Naive B cell (primary cell): ENCODE data around the gene PRPF40B. TPM values are rescaled to one million over a fixed set of nuclear protein-coding genes. Genes with fewer than 3 reads are reported as not detected.

Experiments
- ATAC-seq, 2 donors: fragments of 150-1000 bp; cut with Tn5 transposase; 2 replicates each; pipeline ENCODE4 v1.10.0; 2021; ENCODE audit warnings: low read depth in 2 of 2, mild to moderate bottlenecking in 2 of 2, moderate library complexity in 2 of 2
- DNase-seq: peaks from one replicate; pipeline ENCODE4 v3.0.0; 2022
- H3K27ac Mint-ChIP-seq, 6 donors: one replicate each; pipeline ENCODE4 v1.8.0; 2020 to 2022; ENCODE audit warnings: mild to moderate bottlenecking in 6 of 6, mixed read lengths in 6 of 6, moderate library complexity in 5 of 6, inconsistent platforms in 2 of 6
- H3K27me3 Mint-ChIP-seq, 3 donors: one replicate each; pipeline ENCODE4 v1.8.0; 2021 to 2022; ENCODE audit warnings: mixed read lengths in 3 of 3, mild to moderate bottlenecking in 1 of 3
- H3K36me3 Mint-ChIP-seq, 2 donors: one replicate each; pipeline ENCODE4 v1.8.0; 2020 to 2022; ENCODE audit warnings: mixed read lengths in 2 of 2, inconsistent platforms in 1 of 2, mild to moderate bottlenecking in 1 of 2
- H3K4me1 Mint-ChIP-seq, 3 donors: one replicate each; pipeline ENCODE4 v1.8.0; 2020 to 2022; ENCODE audit warnings: mixed read lengths in 3 of 3, inconsistent platforms in 1 of 3, mild to moderate bottlenecking in 1 of 3, moderate library complexity in 1 of 3
- H3K4me3 Mint-ChIP-seq, 8 donors: one replicate each; pipeline ENCODE4 v1.8.0; 2020 to 2022; ENCODE audit warnings: mild to moderate bottlenecking in 8 of 8, mixed read lengths in 8 of 8, moderate library complexity in 8 of 8, inconsistent platforms in 2 of 8
- H3K9me3 Mint-ChIP-seq, 7 donors: one replicate each; pipeline ENCODE4 v1.8.0; 2020 to 2022; ENCODE audit warnings: mixed read lengths in 7 of 7, mild to moderate bottlenecking in 5 of 7, inconsistent platforms in 2 of 7, moderate library complexity in 1 of 7
- polyA plus RNA-seq, 6 donors: library from polyadenylated mRNA; unstranded; fragments of 300-500 nt; fragmentation: Illumina TruSeq; gene quantifications; one replicate each; pipeline ENCODE4 v1.2.3, GENCODE V29; 2021; ENCODE audit warnings: low read depth in 6 of 6

PRPF40B gene
- polyA plus RNA-seq, 6 donors from 2014 or later = 1.3 to 3.4 (median 2.0) TPM

GRCh38 chr12:49661746-49662145, 38.4 kb downstream of the PRPF40B start:
- no peak for DNase-seq
- Mint-ChIP-seq H3K4me1 (peaks cover 75 to 91% (median 87%) of the 10 kb centered on the region in 3 donors), H3K4me3 (peak overlapping the region; percentile 55 to 92 (median 85)), H3K9me3 (no peaks in the 10 kb centered on the region), H3K27ac (peak overlapping the region; percentile 60 to 99 (median 94)), H3K27me3 (no peaks in the 10 kb centered on the region), H3K36me3 (peaks cover 11 to 30% of the 10 kb centered on the region in 2 donors)
- ATAC-seq = no peak

DNA sequence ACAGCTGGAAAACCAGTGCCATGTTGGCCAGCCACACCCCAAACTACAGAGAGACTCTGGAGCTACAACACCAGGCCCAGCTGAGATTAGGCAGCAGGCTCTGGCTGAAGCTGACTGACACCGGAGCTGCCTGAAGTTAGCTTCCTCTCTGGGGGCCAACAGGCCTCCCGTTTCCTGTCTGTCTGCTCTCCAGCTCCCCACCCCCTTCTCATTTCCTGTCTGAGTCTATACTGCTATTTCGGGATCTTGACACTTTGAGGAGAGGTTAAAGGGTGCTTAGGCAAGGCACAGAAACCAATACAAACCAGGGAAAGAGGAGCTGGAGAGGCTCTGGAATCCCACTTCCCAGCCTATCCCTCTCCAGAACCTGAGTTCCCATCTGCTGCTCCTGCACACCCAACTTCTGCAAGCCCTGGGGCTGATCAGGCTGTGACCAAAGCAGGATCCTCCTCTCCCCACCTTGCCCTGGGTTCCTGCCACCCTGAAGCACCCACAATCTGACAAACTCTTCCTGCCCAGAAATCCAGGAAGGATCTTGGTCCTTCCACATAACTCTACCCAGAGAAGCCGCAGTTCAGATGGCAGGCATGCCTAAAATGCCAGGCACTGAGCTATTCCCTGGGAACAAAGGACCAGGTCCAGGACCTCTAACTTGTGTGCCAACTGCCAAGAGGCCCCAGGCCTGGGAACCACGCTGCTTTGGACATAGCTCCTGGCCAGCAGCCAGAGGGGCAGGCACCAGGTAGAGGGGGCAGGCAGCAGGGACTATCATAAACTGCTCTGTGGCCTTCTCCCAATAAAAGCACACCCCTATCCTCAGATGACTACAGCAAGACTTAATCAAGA, 39.9 kb downstream of the PRPF40B start:
- Mint-ChIP-seq H3K36me3 (peaks cover 4 to 18% of the 10 kb centered on the region in 2 donors), H3K4me1 (peaks cover 78 to 97% (median 94%) of the 10 kb centered on the region in 3 donors), H3K9me3 (no peaks in the 10 kb centered on the region), H3K27ac (peak overlapping the region; percentile 92 to 99 (median 94)), H3K4me3 (peak overlapping the region; percentile 67 to 94 (median 90)), H3K27me3 (no peaks in the 10 kb centered on the region)
- DNase-seq (peak; percentile 84), ATAC-seq (peak; percentile 89 to 90)

- Mint-ChIP-seq H3K27me3 (no peaks in the 10 kb centered on the region), H3K4me1 (peaks cover 83 to 97% (median 94%) of the 10 kb centered on the region in 3 donors), H3K27ac (peak overlapping the region; percentile 46 to 99 (median 96)), H3K4me3 (peak overlapping the region in 7 of 8 donors; percentile 6 to 94 (median 73)), H3K9me3 (no peaks in the 10 kb centered on the region), H3K36me3 (peaks cover 3 to 16% of the 10 kb centered on the region in 2 donors)
- DNase-seq (no peak), ATAC-seq (no peak)
Measured at GRCh38 chr12:49664167-49664566, 40.8 kb downstream of the PRPF40B start.

- peaks cover 86 to 99% (median 96%) of the 10 kb centered on the region in 3 donors for H3K4me1 Mint-ChIP-seq
- peak overlapping the region in 7 of 8 donors; percentile 6 to 79 (median 73) for H3K4me3 Mint-ChIP-seq
- peaks cover 3 to 16% of the 10 kb centered on the region in 2 donors for H3K36me3 Mint-ChIP-seq
Measured at GRCh38 chr12:49664591-49665239, 41.4 kb downstream of the PRPF40B start.

GRCh38 chr12:49665384-49665783, 42.0 kb downstream of the PRPF40B start:
- Mint-ChIP-seq H3K27ac (peak overlapping the region in 5 of 6 donors; percentile 44 to 99 (median 94)), H3K27me3 (no peaks in the 10 kb centered on the region), H3K36me3 (peaks cover 3 to 16% of the 10 kb centered on the region in 2 donors), H3K4me3 (peak overlapping the region in 5 of 8 donors; percentile 20 to 79 (median 73)), H3K9me3 (no peaks in the 10 kb centered on the region), H3K4me1 (peaks cover 86 to 99% (median 96%) of the 10 kb centered on the region in 3 donors)
- no peak for ATAC-seq
- DNase-seq = no peak

More at GRCh38 chr12:49664591-49665239, 41.4 kb downstream of the PRPF40B start:
- DNase-seq = no peak
- ATAC-seq = no peak
- no peaks in the 10 kb centered on the region for H3K27me3 Mint-ChIP-seq
- peak overlapping the region in 5 of 6 donors; percentile 46 to 99 (median 97) for H3K27ac Mint-ChIP-seq
- no peaks in the 10 kb centered on the region for H3K9me3 Mint-ChIP-seq

GRCh38 chr12:49666176-49666575, 42.8 kb downstream of the PRPF40B start:
- peaks cover 3 to 16% of the 10 kb centered on the region in 2 donors for H3K36me3 Mint-ChIP-seq
- no peaks in the 10 kb centered on the region for H3K9me3 Mint-ChIP-seq
- ATAC-seq (no peak), DNase-seq (no peak)
- no peaks in the 10 kb centered on the region for H3K27me3 Mint-ChIP-seq
- peak overlapping the region in 4 of 8 donors; percentile 12 to 73 (median 52) for H3K4me3 Mint-ChIP-seq
- H3K27ac Mint-ChIP-seq = peak overlapping the region; percentile 72 to 99 (median 88)
- H3K4me1 Mint-ChIP-seq = peaks cover 86 to 99% (median 96%) of the 10 kb centered on the region in 3 donors

GRCh38 chr12:49667325-49668090, 44.1 kb downstream of the PRPF40B start:
- peak overlapping the region in 5 of 8 donors; percentile 15 to 59 (median 20) for H3K4me3 Mint-ChIP-seq
- DNase-seq = no peak
- no peaks in the 10 kb centered on the region for H3K9me3 Mint-ChIP-seq
- peak overlapping the region; percentile 94 to 98 (median 96) for H3K27ac Mint-ChIP-seq
- H3K36me3 Mint-ChIP-seq = peaks cover 0 to 7% of the 10 kb centered on the region in 2 donors
- H3K27me3 Mint-ChIP-seq = no peaks in the 10 kb centered on the region
- ATAC-seq = peak; percentile 23 to 25
- H3K4me1 Mint-ChIP-seq = peaks cover 85 to 99% (median 96%) of the 10 kb centered on the region in 3 donors

DNA sequence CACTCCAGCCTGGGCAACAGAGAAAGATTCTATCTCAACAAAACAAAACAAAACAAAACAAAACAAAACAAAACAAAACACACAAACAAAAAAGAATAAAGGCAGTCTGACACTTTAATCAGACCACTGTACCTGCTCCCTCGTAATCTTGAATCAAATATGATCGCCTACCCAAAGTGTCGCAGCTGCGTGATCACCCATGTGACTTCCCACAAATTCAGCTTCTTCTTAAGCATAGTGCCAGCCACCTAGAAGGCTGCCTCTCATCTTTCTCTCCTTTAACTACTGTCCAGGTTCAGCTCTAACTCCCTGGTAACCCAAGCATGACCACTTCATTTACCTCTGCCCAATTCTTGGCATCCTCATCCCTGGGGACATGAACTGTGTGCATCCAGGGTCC, 46.4 kb downstream of the PRPF40B start:
- no peak for ATAC-seq
- Mint-ChIP-seq H3K27ac (peak overlapping the region; percentile 91 to 99 (median 97)), H3K27me3 (no peaks in the 10 kb centered on the region), H3K9me3 (no peaks in the 10 kb centered on the region), H3K4me1 (peaks cover 81 to 100% (median 96%) of the 10 kb centered on the region in 3 donors), H3K4me3 (peak overlapping the region in 7 of 8 donors; percentile 48 to 83 (median 76)), H3K36me3 (peaks cover 0 to 7% of the 10 kb centered on the region in 2 donors)
- no peak for DNase-seq

DNA sequence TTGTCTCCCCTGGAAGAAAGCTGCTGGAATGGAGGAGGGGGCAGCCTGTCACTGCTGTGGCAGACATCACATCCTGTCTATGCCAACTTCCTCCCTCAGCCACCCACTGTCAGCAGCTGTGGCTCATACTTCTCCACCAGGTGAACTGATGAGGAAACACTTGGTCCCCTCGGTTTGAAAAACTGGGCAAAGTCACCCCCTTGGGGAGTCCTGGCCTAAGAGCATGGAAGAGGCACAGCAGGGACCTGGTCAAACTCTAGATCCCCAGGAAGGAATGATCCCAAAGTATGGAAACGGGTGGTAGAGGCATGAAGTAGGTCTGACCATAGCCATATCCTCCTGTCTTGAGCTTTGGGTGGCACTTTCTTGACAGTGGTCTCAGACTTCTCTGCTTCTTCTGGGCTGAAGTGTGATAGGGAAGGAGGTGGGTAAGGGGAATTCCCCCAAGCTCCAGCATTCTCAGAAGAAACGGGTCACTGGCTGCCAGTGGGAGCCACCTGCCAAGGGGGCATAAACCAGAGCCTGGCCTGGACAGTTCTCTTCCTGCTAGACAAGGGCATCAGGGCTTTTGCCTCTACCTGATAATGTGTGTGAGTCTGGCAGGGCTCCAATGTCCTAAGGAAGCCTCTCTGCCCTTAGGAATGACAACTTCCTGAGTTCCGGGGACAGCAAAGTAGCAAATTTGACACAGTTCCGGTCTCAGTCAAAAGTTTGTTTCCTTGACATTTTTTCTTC, 47.8 kb downstream of the PRPF40B start:
- H3K4me1 Mint-ChIP-seq = peaks cover 83 to 100% (median 96%) of the 10 kb centered on the region in 3 donors
- DNase-seq (peak; percentile 73), ATAC-seq (peak; percentile 85 to 87)
- peak overlapping the region; percentile 91 to 99 (median 96) for H3K27ac Mint-ChIP-seq
- no peaks in the 10 kb centered on the region for H3K36me3 Mint-ChIP-seq
- H3K9me3 Mint-ChIP-seq = no peaks in the 10 kb centered on the region
- no peaks in the 10 kb centered on the region for H3K27me3 Mint-ChIP-seq
- peak overlapping the region; percentile 30 to 83 (median 66) for H3K4me3 Mint-ChIP-seq

DNA sequence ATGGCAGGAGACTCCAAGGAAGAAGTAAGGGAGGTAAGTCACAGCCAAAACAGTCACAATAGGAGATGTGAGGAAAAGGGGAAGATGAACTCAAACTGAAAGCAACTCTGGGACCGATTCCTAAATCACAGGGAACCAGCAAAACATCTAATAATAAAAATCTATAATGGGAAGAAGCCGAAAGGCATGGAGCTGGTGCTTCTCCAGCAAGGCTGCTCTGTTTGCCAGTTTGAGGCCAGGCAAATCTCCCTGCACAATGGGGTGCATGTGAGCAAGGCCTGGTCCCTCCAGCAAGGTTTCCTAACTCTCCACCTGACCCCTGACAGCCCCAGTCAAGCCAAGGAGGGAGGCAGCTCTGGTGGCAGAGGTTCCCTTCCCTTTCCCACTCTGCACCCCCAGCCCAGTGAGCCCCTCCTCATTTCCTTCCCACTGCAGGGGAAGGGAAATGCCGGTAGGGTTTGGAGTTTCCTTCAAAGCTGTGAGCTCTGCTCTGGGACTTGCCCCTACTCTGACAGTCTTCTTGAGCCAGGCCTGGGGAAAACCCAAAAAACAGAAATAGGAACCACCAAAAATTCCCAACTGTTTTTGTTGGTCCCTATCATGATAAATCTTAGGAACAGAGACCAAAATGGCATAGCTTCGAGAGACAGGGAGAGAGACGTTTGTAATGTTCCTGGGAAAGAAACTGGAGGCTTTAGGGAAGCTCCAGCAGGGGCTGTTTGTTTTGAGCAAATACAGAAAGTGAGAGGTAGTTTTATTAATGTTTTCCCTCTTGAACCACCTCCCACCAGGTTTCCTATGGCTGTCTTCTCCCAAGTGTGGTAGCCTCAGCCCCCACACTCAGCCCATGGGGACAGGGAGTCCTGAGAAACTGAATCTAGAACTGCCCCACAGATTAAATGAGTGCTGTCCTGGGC, 49.2 kb downstream of the PRPF40B start:
- H3K27me3 Mint-ChIP-seq = no peaks in the 10 kb centered on the region
- H3K9me3 Mint-ChIP-seq = no peaks in the 10 kb centered on the region
- peaks cover 83 to 96% (median 94%) of the 10 kb centered on the region in 3 donors for H3K4me1 Mint-ChIP-seq
- no peak for DNase-seq
- H3K4me3 Mint-ChIP-seq = peak overlapping the region in 7 of 8 donors; percentile 27 to 81 (median 67)
- no peak for ATAC-seq
- peak overlapping the region; percentile 91 to 99 (median 96) for H3K27ac Mint-ChIP-seq
- no peaks in the 10 kb centered on the region for H3K36me3 Mint-ChIP-seq

GRCh38 chr12:49673446-49674317, 50.3 kb downstream of the PRPF40B start:
- H3K27ac Mint-ChIP-seq = peak overlapping the region; percentile 91 to 99 (median 96)
- H3K4me3 Mint-ChIP-seq = peak overlapping the region in 3 of 8 donors; percentile 26 to 48 (median 39)
- peaks cover 76 to 89% (median 83%) of the 10 kb centered on the region in 3 donors for H3K4me1 Mint-ChIP-seq
- ATAC-seq = no peak
- DNase-seq = no peak
- no peaks in the 10 kb centered on the region for H3K9me3 Mint-ChIP-seq
- H3K27me3 Mint-ChIP-seq = no peaks in the 10 kb centered on the region
- H3K36me3 Mint-ChIP-seq = no peaks in the 10 kb centered on the region
